PC-3 (cell line): ENCODE results near the gene PAH. TPM values are rescaled to one million over a fixed set of nuclear protein-coding genes. Genes with fewer than 3 reads are reported as not detected.
A peak's percentile ranks its signal among the peaks of the same experiment; 100 is the strongest.

ENCODE experiments used
- ATAC-seq: fragments of 200-7000 bp; cut with Tn5 transposase; 2 replicates; pipeline ENCODE4 v1.9.1; 2020; ENCODE audit warnings: mild to moderate bottlenecking, moderate library complexity
- BruUV-seq: library from RNA; stranded (reverse); fragments of 400-500 nt; replicated peaks from 2 replicates; lab custom pipeline; 2021; lab: Mats Ljungman, UMichigan
- CTCF ChIA-PET: fragments of 300-600 bp; sonication (Branson Sonifier 250); formaldehyde crosslinking; loops from one replicate; lab custom pipeline; 2022; ENCODE audit warnings: antibody characterized with exemption; lab: Charles Lee
- POLR2A ChIA-PET: fragments of 300-600 bp; sonication (Branson Sonifier 250); formaldehyde crosslinking; loops from one replicate; lab custom pipeline; 2022; ENCODE audit warnings: antibody characterized with exemption; ENCODE audit not compliant: unreplicated experiment; lab: Charles Lee
- DNase-seq: peaks from one replicate; pipeline ENCODE4 v3.0.0-alpha.2; 2015
- H2AFZ ChIP-seq: fragments of 300-600 bp; sonication (generic); 2 replicates; pipeline ENCODE4 v1.6.0; 2016; ENCODE audit warnings: antibody characterized with exemption, low read length
- H3F3A ChIP-seq: fragments of 300-600 bp; sonication (generic); one replicate; pipeline ENCODE4 v1.6.0; 2017; ENCODE audit warnings: antibody characterized with exemption, low read length, control low read depth, mild to moderate bottlenecking; ENCODE audit not compliant: unreplicated experiment
- H3K27ac ChIP-seq: fragments of 300-600 bp; sonication (generic); 2 replicates; pipeline ENCODE4 v1.5.1; 2016; ENCODE audit warnings: mild to moderate bottlenecking, low read length
- H3K27me3 ChIP-seq: fragments of 300-600 bp; sonication (generic); 2 replicates; pipeline ENCODE4 v1.6.1; 2016; ENCODE audit warnings: low read length, mixed read lengths
- H3K36me3 ChIP-seq: fragments of 300-600 bp; sonication (generic); 2 replicates; pipeline ENCODE4 v1.6.1; 2016; ENCODE audit warnings: low read depth, mixed run types, low read length, mixed read lengths
- H3K4me1 ChIP-seq: fragments of 300-600 bp; sonication (generic); 2 replicates; pipeline ENCODE4 v1.5.1; 2016; ENCODE audit warnings: low read length; ENCODE audit not compliant: insufficient read depth
- H3K4me2 ChIP-seq: fragments of 300-600 bp; sonication (generic); 2 replicates; pipeline ENCODE4 v1.6.0; 2016; ENCODE audit warnings: low read length
- H3K4me3 ChIP-seq: fragments of 300-600 bp; sonication (generic); 2 replicates; pipeline ENCODE4 v1.5.1; 2016; ENCODE audit warnings: mild to moderate bottlenecking, low read length, mixed read lengths
- H3K79me2 ChIP-seq: fragments of 300-600 bp; sonication (generic); 2 replicates; pipeline ENCODE4 v1.6.1; 2017; ENCODE audit warnings: low read length, mixed read lengths
- H3K9ac ChIP-seq: fragments of 300-600 bp; sonication (generic); 2 replicates; pipeline ENCODE4 v1.6.0; 2016; ENCODE audit warnings: mild to moderate bottlenecking, low read length
- H3K9me2 ChIP-seq: fragments of 300-600 bp; sonication (generic); replicated peaks from 2 replicates; pipeline ENCODE4 v1.6.1; 2016; ENCODE audit warnings: mixed run types, low read length, mixed read lengths
- H3K9me3 ChIP-seq: fragments of 300-600 bp; sonication (generic); 2 replicates; pipeline ENCODE4 v1.6.1; 2016; ENCODE audit warnings: low read length, mixed read lengths
- H4K20me1 ChIP-seq: fragments of 300-600 bp; sonication (generic); 2 replicates; pipeline ENCODE4 v1.6.1; 2016; ENCODE audit warnings: low read length, mixed read lengths
- CTCF ChIP-seq: fragments of 300-600 bp; sonication (generic); conservative IDR thresholded peaks from 2 replicates; pipeline ENCODE4 v1.5.1; 2017; ENCODE audit warnings: antibody characterized with exemption, low read depth, mild to moderate bottlenecking, low read length
- EZH2 ChIP-seq: fragments of 300-600 bp; sonication (generic); IDR thresholded peaks from one replicate; pipeline ENCODE4 v1.6.1; 2017; ENCODE audit warnings: antibody characterized with exemption, mild to moderate bottlenecking, low read length; ENCODE audit not compliant: unreplicated experiment
- EZH2phosphoT487 ChIP-seq: fragments of 300-600 bp; sonication (generic); IDR thresholded peaks from 2 replicates; pipeline ENCODE4 v1.6.1; 2018; ENCODE audit warnings: mild to moderate bottlenecking, antibody characterized with exemption, low read length, borderline replicate concordance
- intact Hi-C: fragments of 100-400 bp; cut with micrococcal nuclease; formaldehyde crosslinking; loops from 2 replicates; pipeline ENCODE4 v1.9.0; 2023
- total RNA-seq: library from RNA; depleted of rRNA; stranded (reverse); fragments of >200 nt; gene quantifications from 2 replicates; pipeline ENCODE4 v1.2.3, GENCODE V29; 2014

Gene PAH
- total RNA-seq, 1 experiment from 2014 or later = not detected

GRCh38 chr12:102900389-102900788, 16.7 kb downstream of the PAH start:
- no peaks in the 10 kb centered on the region for H3K79me2 ChIP-seq
- no peaks in the 10 kb centered on the region for H3K4me1 ChIP-seq
- H3F3A ChIP-seq = no peaks in the 10 kb centered on the region
- DNase-seq (no peak), ATAC-seq (no peak)
- H3K36me3 ChIP-seq = no peaks in the 10 kb centered on the region
- ChIA-PET POLR2A (no interaction called here), CTCF (no interaction called here)
- H3K9me2 ChIP-seq = no peaks in the 10 kb centered on the region
- H3K4me2 ChIP-seq = no peak overlapping the region
- intact Hi-C loops = no loop called here
- H2AFZ ChIP-seq = no peak overlapping the region
- 0 out of 2 replicates have a peak, but pooled peaks cover 6% of the 10 kb centered on the region for H3K9me3 ChIP-seq
- H4K20me1 ChIP-seq = no peaks in the 10 kb centered on the region
- BruUV-seq = no TSS peak
- TF ChIP-seq EZH2phosphoT487 = no peak
- TF ChIP-seq CTCF = no peak
- TF ChIP-seq EZH2 = no peak
- no peak overlapping the region for H3K9ac ChIP-seq
- H3K27me3 ChIP-seq = no peaks in the 10 kb centered on the region; the same call in 1 of the 2 replicates
- no peak overlapping the region for H3K27ac ChIP-seq
- no peak overlapping the region for H3K4me3 ChIP-seq

DNA sequence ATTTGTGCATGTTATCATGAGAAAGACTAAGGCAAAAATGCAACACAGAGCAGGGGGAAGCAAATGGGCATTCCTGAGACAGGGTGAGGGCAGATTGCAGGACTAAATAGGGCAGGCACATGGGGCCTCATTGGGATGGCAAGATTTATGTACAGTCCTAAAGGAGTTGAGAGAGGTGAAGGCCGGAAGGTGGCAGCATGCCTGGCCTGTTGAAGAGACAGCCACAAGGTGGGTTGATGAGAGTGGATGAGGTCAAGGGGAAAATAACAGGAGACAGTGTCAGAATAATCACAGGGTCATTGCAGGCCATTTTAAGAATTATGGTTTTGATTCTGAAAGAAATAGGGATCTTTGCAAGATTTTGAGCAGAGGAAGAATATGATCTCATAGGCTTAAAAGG, 21.0 kb downstream of the PAH start:
- Histone ChIP-seq H3K27me3 (peaks cover 9% of the 10 kb centered on the region), H3K79me2 (no peaks in the 10 kb centered on the region), H4K20me1 (no peaks in the 10 kb centered on the region), H3K9me2 (no peaks in the 10 kb centered on the region), H2AFZ (no peak overlapping the region), H3K4me2 (no peak overlapping the region), H3K9ac (no peak overlapping the region), H3K4me1 (no peaks in the 10 kb centered on the region), H3K9me3 (0 out of 2 replicates have a peak, but pooled peaks cover 6% of the 10 kb centered on the region), H3K4me3 (no peak overlapping the region), H3K36me3 (no peaks in the 10 kb centered on the region), H3K27ac (no peak overlapping the region), H3F3A (no peaks in the 10 kb centered on the region)
- no TSS peak for BruUV-seq
- no peak for TF ChIP-seq EZH2
- TF ChIP-seq CTCF = peak; percentile 31; the same call in 1 of the 2 replicates
- CTCF ChIA-PET = no interaction called here
- ATAC-seq (no peak), DNase-seq (peak; percentile 21)
- POLR2A ChIA-PET = no interaction called here
- intact Hi-C loops = no loop called here

- no peaks in the 10 kb centered on the region for H4K20me1 ChIP-seq
- BruUV-seq = no TSS peak
- TF ChIP-seq EZH2 = no peak
- no peak for TF ChIP-seq CTCF
- TF ChIP-seq EZH2phosphoT487 = no peak
- no peaks in the 10 kb centered on the region for H3K79me2 ChIP-seq
- H3K9me2 ChIP-seq = no peaks in the 10 kb centered on the region
- peaks cover 26% of the 10 kb centered on the region for H3K27me3 ChIP-seq
- no peak overlapping the region for H3K4me3 ChIP-seq
- no peak overlapping the region for H3K4me2 ChIP-seq
- ChIA-PET POLR2A (no interaction called here), CTCF (no interaction called here)
- no peak overlapping the region for H3K9ac ChIP-seq
- no peaks in the 10 kb centered on the region for H3K4me1 ChIP-seq
- ATAC-seq = no peak
- no peaks in the 10 kb centered on the region for H3F3A ChIP-seq
- H3K9me3 ChIP-seq = no peaks in the 10 kb centered on the region
- no peak overlapping the region for H2AFZ ChIP-seq
- no peaks in the 10 kb centered on the region for H3K36me3 ChIP-seq
- intact Hi-C loops = no loop called here
- H3K27ac ChIP-seq = no peak overlapping the region
- DNase-seq = no peak
Measured at GRCh38 chr12:102891756-102892155, 25.3 kb downstream of the PAH start.
